ENCODE results near the gene PHLDB2. TPM values are rescaled to one million over a fixed set of nuclear protein-coding genes. Genes with fewer than 3 reads are reported as not detected.

The PHLDB2 gene
- total RNA-seq, 4 donors from 2014 or later: 89.5 to 421 (median 186) TPM

DNA sequence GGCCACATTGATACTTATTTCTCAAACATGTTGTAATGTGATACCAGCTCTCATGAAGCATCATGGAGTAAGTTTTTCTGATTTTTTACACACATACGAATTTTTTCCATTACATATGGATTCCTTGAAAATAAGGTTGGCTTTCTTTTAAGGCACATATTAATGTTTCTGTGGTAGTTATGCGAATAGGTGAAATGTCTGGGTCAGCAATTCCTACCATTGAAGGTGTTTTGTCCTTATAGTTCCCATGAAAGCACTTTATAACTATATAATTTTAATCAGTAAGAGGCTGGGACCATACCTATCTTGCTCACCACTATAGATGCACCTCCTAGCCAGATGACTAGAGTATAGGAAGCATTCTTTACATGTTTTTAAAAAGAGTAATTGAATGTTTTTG is 33.0 kb downstream of the PHLDB2 start:
- no peak for DNase-seq (ENCODE audit: low spot score)
- TF ChIP-seq, protein P1, sequence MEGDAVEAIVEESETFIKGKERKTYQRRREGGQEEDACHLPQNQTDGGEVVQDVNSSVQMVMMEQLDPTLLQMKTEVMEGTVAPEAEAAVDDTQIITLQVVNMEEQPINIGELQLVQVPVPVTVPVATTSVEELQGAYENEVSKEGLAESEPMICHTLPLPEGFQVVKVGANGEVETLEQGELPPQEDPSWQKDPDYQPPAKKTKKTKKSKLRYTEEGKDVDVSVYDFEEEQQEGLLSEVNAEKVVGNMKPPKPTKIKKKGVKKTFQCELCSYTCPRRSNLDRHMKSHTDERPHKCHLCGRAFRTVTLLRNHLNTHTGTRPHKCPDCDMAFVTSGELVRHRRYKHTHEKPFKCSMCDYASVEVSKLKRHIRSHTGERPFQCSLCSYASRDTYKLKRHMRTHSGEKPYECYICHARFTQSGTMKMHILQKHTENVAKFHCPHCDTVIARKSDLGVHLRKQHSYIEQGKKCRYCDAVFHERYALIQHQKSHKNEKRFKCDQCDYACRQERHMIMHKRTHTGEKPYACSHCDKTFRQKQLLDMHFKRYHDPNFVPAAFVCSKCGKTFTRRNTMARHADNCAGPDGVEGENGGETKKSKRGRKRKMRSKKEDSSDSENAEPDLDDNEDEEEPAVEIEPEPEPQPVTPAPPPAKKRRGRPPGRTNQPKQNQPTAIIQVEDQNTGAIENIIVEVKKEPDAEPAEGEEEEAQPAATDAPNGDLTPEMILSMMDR (IDR thresholded peaks at IDR 0.05): no peak
- no peak for ATAC-seq (ENCODE audit: low FRiP score)

DNA sequence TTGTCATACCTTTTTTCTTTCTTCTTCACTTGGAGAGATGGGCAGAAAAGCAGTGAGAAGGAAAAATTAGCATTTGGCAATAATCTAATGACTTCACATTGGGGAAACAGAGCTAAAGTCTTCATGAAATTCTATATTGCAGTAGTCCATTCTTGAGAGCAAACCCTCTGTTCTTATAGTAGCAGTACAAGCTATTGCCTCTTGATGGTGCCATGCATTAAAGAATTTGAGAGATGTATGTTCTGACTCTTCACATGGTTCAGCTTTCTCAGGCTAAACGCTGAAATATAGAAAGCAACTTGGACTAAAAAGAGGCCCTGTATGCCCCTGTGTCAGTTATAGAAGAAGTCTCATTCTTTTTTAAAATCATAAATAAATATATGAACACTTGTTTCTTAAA is 36.0 kb downstream of the PHLDB2 start:
- ATAC-seq (ENCODE audit: low FRiP score): no peak
- TF ChIP-seq, protein P1 (IDR thresholded peaks at IDR 0.05): no peak
- DNase-seq (ENCODE audit: low spot score): no peak

DNA sequence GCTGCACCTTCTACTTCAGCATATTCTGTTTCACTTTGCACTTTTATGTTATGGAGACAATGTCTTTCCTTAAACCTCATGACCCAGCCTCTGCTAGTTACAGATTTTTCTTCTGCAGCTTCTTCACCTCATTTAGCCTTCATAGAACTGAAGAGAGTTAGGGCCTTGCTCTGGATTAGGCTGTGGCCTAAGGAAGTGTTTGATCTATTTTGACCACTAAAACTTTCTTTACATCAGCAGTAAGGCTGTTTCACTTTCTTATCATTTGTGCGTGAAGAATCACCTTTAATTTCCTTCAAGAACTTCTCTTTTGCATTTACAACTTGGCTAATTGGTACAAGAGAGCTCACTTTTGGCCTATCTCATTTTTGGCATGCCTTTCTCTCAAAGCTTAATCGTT is 40.9 kb downstream of the PHLDB2 start:
- ATAC-seq (ENCODE audit: low FRiP score): no peak
- TF ChIP-seq, protein P1 (IDR thresholded peaks at IDR 0.05): no peak
- no peak for DNase-seq (ENCODE audit: low spot score)

DNA sequence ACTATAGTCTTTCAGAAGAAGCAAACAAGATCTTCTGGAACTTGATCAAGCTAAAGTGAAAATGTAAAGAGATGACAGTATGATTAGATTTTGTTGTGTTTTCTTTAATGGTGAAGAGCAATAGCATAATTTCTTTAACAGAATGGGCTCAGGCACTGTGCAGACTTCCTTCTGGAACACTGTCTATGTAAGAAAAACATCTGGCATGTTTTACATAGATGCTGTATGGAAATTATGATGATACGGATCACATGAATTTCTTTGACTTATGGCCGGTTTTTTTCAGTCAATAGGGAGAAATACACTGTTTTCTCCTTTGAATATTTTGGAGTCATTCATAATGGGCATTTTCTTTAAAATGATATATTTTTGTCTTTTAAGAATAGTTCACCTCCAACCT is 42.6 kb downstream of the PHLDB2 start:
- TF ChIP-seq, protein P1 (IDR thresholded peaks at IDR 0.05): no peak
- DNase-seq (ENCODE audit: low spot score) (no peak), ATAC-seq (ENCODE audit: low FRiP score) (no peak)

- TF ChIP-seq, protein P1 (IDR thresholded peaks at IDR 0.05): no peak
- no peak for DNase-seq (ENCODE audit: low spot score)
- no peak for ATAC-seq (ENCODE audit: low FRiP score)
These were observed 43.5 kb downstream of the PHLDB2 start for GRCh38 chr3:111902534-111902933.

DNA sequence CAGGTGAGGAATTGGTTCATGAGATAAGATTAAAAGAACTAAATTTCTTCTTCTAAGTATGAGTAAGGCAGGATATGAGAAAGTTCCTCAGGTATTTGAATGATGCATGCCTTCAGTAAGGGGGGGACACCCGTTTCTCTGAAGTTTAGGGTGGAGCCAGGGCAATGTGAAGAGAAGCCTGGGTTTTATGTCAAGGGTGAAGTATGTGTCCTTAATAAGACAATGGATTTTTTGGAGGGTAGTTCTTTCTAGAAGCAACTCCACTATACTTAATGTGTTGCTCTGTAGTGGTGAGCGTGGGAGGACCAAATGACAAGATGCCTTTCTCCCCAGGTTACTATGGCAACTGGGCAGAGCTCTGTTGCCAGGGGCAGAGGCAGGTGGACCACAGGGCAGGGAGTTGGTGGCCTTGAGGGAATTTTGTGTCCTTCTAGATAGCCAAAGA is 44.0 kb downstream of the PHLDB2 start:
- TF ChIP-seq, protein P1 (IDR thresholded peaks at IDR 0.05): no peak
- DNase-seq (ENCODE audit: low spot score): no peak
- ATAC-seq (ENCODE audit: low FRiP score): no peak

DNA sequence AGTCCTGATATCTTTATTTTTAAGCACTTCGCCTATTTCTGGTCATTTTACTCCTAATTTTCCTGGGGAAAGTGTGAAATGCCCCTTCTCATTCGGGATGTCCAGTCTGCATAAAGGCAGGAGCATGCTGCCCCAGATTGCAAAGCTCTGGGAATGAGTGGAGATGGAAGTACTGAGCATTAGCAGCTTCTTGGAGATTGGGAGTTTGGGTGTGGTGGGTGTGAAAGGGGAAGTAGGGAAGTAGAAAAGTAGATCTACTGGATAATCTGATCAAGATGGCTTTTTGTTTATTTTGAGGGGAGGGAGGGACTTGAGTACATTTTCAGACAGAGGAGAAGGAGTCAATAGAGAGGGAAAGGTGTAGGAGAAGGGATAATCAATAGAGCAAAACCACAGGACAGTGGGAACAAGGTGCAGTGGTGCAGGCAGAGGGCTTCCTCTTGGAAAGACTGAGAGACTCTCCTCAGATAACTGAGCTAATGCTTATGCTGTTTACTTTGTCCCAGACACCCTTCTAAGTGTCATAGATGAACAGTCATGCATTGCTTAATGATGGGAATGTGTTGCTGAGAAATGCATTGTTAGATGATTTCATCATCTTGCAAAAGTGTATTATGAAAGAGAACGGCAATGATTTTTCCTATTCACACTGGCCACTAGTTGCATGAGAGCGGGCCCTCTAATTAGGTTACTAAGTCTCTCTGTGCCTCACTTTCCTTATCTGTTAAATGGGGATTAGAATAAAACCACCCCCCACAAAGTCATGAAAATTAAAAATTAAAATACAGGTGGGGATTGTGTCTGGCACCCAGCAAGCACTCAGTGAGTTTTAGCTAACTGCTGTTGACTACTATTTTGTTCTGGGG is 45.5 kb downstream of the PHLDB2 start:
- ATAC-seq (ENCODE audit: low FRiP score): peak; percentile 84
- DNase-seq (ENCODE audit: low spot score): no peak
- TF ChIP-seq, protein P1 (IDR thresholded peaks at IDR 0.05): no peak
